DLD1 (cell line): ENCODE data around the gene F7.
"Not testable (repeated sequence)": the region's sequence is repeated elsewhere in the genome, so short reads cannot be mapped to it uniquely, and the experiment has no call there.

Source experiments
- in situ Hi-C: cut with HindIII; loops from 2 replicates; pipeline ENCODE4 v1.10.0; 2017; ENCODE audit warnings: low sequenced_read_pairs

The F7 gene

GRCh38 chr13:113096745-113097305 lies 8.8 kb upstream of the F7 start:
- in situ Hi-C loops: no loop called here

DNA sequence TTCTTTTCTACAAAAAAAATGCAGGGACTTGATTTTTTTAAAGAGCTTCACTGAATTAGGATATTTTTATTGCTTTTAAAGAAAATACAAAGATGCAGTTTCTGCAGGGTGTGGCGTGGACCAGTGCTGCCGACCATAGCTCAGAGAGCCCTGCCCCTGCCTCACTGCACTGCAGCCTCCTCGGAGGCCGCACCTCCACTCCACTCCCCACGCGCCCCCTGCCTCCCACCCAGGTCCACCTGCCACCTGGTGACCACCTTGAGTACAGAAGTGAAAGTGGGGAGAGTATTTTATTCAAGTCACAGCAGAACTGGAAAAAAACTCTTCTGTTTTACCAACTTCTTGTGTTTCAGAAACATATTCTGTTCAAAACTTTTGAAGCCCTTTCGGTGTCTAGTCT lies 7.9 kb upstream of the F7 start:
- in situ Hi-C loops: no loop called here

DNA sequence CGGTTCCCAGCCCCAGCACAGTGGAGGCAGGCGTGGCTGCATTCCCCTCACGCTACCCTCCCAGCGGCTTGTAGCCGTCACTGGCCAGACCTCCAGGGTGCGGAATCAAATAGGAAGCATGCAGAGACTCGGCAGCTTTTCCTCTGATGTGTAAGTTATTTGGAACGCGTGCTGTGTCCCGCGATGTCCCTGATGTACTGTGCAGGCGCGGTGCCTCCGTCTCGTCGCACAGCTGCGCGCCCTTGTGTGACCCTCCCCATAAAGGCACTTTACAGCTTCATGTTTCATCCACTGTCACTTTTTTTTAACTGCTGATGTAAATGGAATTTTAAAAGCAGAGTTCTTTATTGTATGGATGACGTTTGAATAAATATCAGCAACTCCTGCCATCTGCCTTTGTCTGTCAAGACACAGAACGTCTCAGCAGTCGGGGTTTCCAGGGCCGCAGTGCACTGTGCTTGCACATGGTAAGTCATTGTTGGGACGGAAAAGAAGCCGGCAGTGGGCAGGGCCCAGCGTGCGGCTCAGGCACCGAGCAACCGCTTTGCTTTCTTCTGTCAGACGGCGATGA lies 7.3 kb upstream of the F7 start:
- in situ Hi-C loops: no loop called here

DNA sequence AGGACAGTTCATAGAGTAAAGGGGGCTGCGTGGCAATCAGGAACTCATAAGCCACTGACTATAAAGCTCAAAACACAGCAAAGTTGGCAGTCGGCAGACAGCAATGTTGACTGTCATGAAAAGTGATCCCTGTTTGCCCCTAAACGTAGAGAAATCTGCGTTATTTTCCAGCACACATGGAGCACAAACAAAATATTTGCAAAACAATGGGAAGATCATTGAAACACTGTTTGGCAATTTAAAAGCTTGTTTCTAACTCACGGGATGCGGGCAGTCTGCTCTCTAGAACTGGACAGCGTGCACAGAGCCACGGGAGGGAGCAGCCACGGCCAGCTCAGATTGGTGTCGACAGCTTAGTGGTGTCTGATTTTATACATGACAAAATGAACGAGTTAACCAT lies 6.4 kb upstream of the F7 start:
- in situ Hi-C loops: no loop called here

DNA sequence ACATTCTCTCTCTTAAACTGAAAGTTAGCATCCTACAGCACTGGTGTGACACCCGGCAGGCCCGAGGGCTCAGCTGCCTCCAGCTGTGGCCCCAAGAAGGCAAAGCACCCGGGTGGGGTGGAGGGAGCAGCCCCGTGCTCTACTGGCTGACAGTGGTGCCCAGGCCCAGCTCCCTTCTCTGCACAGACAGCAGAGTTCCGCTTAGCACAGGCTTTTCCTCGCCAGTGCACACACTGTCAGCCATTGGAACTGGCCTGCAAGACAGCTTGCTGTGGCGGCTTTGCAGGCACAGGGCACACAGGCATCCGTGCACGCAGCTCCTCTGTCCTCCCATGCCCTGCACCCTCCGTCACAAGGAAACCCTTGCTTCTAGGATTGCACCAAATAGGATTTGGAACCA lies 3.3 kb upstream of the F7 start:
- in situ Hi-C loops: not testable (repeated sequence)

GRCh38 chr13:113102727-113103126 lies 2.9 kb upstream of the F7 start:
- in situ Hi-C loops: no loop called here

- in situ Hi-C loops: no loop called here
These were observed 1.9 kb upstream of the F7 start for GRCh38 chr13:113103646-113104045.

- in situ Hi-C loops: no loop called here
These were observed 396 bp downstream of the F7 start for GRCh38 chr13:113105921-113106452.

DNA sequence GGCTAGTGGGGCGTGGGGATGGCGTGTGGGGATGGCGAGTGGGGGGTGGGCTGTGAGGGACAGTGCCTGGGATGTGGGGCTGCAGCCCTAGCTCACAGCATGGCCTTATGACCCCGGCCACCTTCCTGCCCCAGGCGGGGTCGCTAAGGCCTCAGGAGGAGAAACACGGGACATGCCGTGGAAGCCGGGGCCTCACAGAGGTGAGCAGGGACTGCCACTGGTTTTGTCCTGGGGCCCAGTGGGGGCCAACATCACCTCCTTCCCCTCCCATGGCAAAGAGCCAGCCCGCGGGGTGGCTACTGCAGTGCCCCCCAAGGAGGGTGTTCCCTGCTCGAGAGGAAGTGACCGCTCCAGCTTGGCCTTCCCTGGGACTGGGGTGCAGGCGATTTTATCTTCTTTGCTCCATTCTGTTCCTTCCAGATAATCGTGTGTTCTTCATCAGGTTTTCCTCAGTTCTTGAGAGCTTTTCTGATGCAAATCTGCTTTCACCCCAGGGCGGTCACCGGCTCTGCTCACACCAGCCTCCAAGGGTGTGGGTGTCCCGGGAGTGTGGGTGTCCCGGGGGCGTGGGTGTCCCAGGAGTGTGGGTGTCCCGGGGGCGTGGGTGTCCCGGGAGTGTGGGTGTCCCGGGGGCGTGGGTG lies 1.2 kb downstream of the F7 start:
- in situ Hi-C loops: no loop called here

- in situ Hi-C loops: not testable (repeated sequence)
These were observed 2.9 kb downstream of the F7 start for GRCh38 chr13:113108521-113108920.

DNA sequence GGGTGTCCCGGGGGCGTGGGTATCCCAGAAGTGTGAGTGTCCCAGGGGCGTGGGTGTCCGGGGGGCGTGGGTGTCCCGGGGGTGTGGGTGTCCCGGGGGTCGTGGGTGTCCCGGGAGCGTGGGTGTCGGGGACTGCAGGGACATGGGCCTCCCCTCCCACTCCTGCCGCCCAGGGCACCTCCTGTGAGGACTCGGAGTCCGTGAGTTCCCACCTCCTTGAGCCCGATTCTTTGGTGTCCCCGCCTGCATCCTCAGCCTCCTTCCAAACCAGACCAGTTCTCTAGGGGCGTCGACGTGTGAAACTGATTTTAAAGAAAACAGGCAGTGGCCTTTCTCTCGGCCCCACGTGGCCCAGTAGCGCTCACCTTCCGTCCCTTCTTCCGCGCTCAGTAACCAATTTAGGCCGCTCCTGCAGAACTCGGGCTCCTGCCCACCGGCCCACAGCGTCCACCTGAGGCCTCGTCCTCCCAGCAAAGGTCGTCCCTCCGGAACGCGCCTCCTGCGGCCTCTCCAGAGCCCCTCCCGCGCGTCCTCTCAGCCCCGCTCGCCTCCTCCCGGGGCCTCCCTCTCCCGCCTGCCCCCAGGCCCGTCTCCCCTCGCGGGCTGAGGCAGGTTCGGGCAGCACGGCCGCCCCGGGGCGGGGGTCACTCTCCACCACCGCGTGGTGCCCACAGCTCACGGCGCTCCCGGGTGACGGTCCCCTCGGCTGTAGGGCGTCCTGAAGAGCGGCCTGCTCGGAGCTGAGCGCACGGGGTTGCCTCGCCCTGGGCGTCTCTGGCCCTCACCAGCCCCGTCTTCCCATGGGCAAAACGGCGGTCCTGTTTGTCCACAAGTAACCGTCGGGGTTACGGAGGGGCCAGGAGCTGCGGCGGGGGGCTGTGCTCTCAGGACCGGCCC lies 3.8 kb downstream of the F7 start:
- in situ Hi-C loops: no loop called here

GRCh38 chr13:113110048-113110851 lies 4.7 kb downstream of the F7 start:
- in situ Hi-C loops: no loop called here

DNA sequence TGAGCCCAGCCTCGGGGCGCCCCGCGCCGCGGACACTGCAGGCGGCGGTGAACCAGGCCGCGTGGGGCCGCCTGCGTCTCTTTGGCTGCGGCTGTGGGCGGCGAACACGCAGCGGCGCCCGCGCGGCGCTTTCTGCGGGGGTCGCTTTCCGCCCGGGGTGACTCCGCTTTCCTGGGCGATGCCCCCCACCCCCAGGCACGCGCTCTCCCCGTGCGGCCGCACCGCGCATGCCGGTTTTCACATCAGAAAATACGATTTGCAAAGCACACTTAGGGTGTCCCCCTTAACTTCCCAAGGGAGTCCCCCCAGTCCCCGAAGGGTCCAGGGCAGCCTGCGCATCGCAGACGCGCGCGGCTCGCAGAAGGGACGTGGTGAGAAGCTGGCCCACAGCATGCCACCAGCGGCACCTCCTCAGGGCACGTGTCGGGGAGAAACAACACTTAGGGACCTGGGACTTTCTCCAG lies 5.3 kb downstream of the F7 start:
- in situ Hi-C loops: no loop called here

- in situ Hi-C loops: not testable (repeated sequence)
These were observed 6.2 kb downstream of the F7 start for GRCh38 chr13:113111821-113112220.

GRCh38 chr13:113112475-113112874 lies 6.9 kb downstream of the F7 start:
- in situ Hi-C loops: not testable (repeated sequence)

DNA sequence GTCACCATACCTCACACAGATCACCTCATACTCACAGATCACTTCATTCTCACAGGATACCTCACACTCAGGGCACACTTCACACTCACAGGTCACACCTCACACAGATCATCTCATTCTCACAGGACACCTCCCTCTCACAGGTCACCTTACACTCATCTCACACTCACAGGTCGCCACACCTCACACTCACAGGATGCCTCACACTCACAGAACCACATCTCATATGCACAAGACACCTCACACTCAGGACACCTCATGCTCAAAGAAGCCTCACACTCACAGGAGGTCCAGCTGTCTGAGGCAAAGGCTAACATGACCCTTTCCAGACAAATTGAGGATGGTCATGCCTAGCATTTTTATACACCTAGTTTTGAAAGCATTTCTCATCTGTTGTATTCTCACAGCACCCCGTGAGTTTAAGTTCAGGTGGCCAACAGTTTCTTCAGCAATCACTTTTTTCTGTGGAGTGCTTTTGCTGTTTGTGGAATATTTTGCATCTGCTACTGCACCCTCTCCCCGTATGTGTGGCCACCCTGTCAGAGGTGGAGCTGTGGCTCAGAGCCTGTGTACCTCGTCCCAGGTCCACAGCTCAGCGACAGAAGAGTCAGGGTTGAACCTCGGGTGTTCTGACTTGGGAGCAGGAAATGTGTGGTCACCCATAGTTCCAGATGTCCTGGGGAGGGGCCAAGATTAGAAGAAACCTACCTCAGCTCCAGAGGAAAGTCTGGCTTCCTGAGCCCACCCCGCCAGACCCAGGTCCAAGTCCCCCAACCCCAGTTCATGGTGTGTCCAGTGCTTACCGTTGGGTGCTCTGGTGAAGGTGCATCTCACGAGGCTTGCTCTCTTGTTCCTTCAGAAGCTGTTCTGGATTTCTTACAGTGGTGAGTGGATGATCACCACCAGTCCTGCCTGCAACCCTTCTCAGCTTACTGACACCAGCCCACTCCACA lies 7.6 kb downstream of the F7 start:
- in situ Hi-C loops: no loop called here

GRCh38 chr13:113113846-113114271 lies 8.3 kb downstream of the F7 start:
- in situ Hi-C loops: no loop called here

- in situ Hi-C loops: no loop called here
These were observed 9.1 kb downstream of the F7 start for GRCh38 chr13:113114511-113115362.
